ENCODE results near the gene SYT2.
"Not testable (repeated sequence)": the region's sequence is repeated elsewhere in the genome, so short reads cannot be mapped to it uniquely, and the experiment has no call there.

The SYT2 gene

GRCh38 chr1:202588503-202589189 lies 121.6 kb downstream of the SYT2 start:
- Histone ChIP-seq H3K27ac (ENCODE audit: insufficient read depth, low read length, poor library complexity, severe bottlenecking) (no peak overlapping the region), H3K9me3 (ENCODE audit: control insufficient read depth, low read length) (no peaks in the 10 kb centered on the region), H3K36me3 (ENCODE audit: control insufficient read depth, insufficient read depth, low read length) (no peaks in the 10 kb centered on the region), H3K4me3 (ENCODE audit: insufficient read depth, low read depth, low read length, poor library complexity, severe bottlenecking) (no peak overlapping the region), H3K4me1 (ENCODE audit: control insufficient read depth, insufficient read depth, low read length, poor library complexity, severe bottlenecking) (no peaks in the 10 kb centered on the region), H3K27me3 (replicated peaks; ENCODE audit: control insufficient read depth, insufficient read depth, low read length, poor library complexity, severe bottlenecking) (no peaks in the 10 kb centered on the region)
- no peak for DNase-seq

- no peak overlapping the region for H3K4me3 ChIP-seq (ENCODE audit: insufficient read depth, low read depth, low read length, poor library complexity, severe bottlenecking)
- no peaks in the 10 kb centered on the region for H3K27me3 ChIP-seq (replicated peaks; ENCODE audit: control insufficient read depth, insufficient read depth, low read length, poor library complexity, severe bottlenecking)
- H3K4me1 ChIP-seq (ENCODE audit: control insufficient read depth, insufficient read depth, low read length, poor library complexity, severe bottlenecking): no peaks in the 10 kb centered on the region
- no peak for DNase-seq
- H3K27ac ChIP-seq (ENCODE audit: insufficient read depth, low read length, poor library complexity, severe bottlenecking): no peak overlapping the region
- no peaks in the 10 kb centered on the region for H3K36me3 ChIP-seq (ENCODE audit: control insufficient read depth, insufficient read depth, low read length)
- no peaks in the 10 kb centered on the region for H3K9me3 ChIP-seq (ENCODE audit: control insufficient read depth, low read length)
These were observed 122.3 kb downstream of the SYT2 start for GRCh38 chr1:202587859-202588485.

- Histone ChIP-seq H3K27ac (ENCODE audit: insufficient read depth, low read length, poor library complexity, severe bottlenecking) (no peak overlapping the region), H3K4me1 (ENCODE audit: control insufficient read depth, insufficient read depth, low read length, poor library complexity, severe bottlenecking) (no peaks in the 10 kb centered on the region), H3K36me3 (ENCODE audit: control insufficient read depth, insufficient read depth, low read length) (no peaks in the 10 kb centered on the region), H3K27me3 (replicated peaks; ENCODE audit: control insufficient read depth, insufficient read depth, low read length, poor library complexity, severe bottlenecking) (no peaks in the 10 kb centered on the region), H3K4me3 (ENCODE audit: insufficient read depth, low read depth, low read length, poor library complexity, severe bottlenecking) (no peak overlapping the region), H3K9me3 (ENCODE audit: control insufficient read depth, low read length) (no peaks in the 10 kb centered on the region)
- DNase-seq: no peak
These were observed 123.4 kb downstream of the SYT2 start for GRCh38 chr1:202586871-202587270.

GRCh38 chr1:202586018-202586821 lies 124.0 kb downstream of the SYT2 start:
- Histone ChIP-seq H3K4me3 (ENCODE audit: insufficient read depth, low read depth, low read length, poor library complexity, severe bottlenecking) (no peak overlapping the region), H3K27ac (ENCODE audit: insufficient read depth, low read length, poor library complexity, severe bottlenecking) (no peak overlapping the region), H3K4me1 (ENCODE audit: control insufficient read depth, insufficient read depth, low read length, poor library complexity, severe bottlenecking) (no peaks in the 10 kb centered on the region), H3K36me3 (ENCODE audit: control insufficient read depth, insufficient read depth, low read length) (no peaks in the 10 kb centered on the region), H3K9me3 (ENCODE audit: control insufficient read depth, low read length) (no peaks in the 10 kb centered on the region), H3K27me3 (replicated peaks; ENCODE audit: control insufficient read depth, insufficient read depth, low read length, poor library complexity, severe bottlenecking) (no peaks in the 10 kb centered on the region)
- DNase-seq: no peak

- DNase-seq: no peak
- no peaks in the 10 kb centered on the region for H3K27me3 ChIP-seq (replicated peaks; ENCODE audit: control insufficient read depth, insufficient read depth, low read length, poor library complexity, severe bottlenecking)
- no peaks in the 10 kb centered on the region for H3K9me3 ChIP-seq (ENCODE audit: control insufficient read depth, low read length)
- peaks cover under 1% of the 10 kb centered on the region for H3K36me3 ChIP-seq (ENCODE audit: control insufficient read depth, insufficient read depth, low read length)
- no peaks in the 10 kb centered on the region for H3K4me1 ChIP-seq (ENCODE audit: control insufficient read depth, insufficient read depth, low read length, poor library complexity, severe bottlenecking)
- H3K27ac ChIP-seq (ENCODE audit: insufficient read depth, low read length, poor library complexity, severe bottlenecking): no peak overlapping the region
- H3K4me3 ChIP-seq (ENCODE audit: insufficient read depth, low read depth, low read length, poor library complexity, severe bottlenecking): no peak overlapping the region
These were observed 124.7 kb downstream of the SYT2 start for GRCh38 chr1:202585590-202585933.

GRCh38 chr1:202584707-202585589 lies 125.3 kb downstream of the SYT2 start:
- no peaks in the 10 kb centered on the region for H3K9me3 ChIP-seq (ENCODE audit: control insufficient read depth, low read length)

GRCh38 chr1:202582350-202582749 lies 127.9 kb downstream of the SYT2 start:
- H3K4me3 ChIP-seq (ENCODE audit: insufficient read depth, low read depth, low read length, poor library complexity, severe bottlenecking); H3K36me3 ChIP-seq (ENCODE audit: control insufficient read depth, insufficient read depth, low read length); H3K4me1 ChIP-seq (ENCODE audit: control insufficient read depth, insufficient read depth, low read length, poor library complexity, severe bottlenecking); H3K27ac ChIP-seq (ENCODE audit: insufficient read depth, low read length, poor library complexity, severe bottlenecking); H3K27me3 ChIP-seq (replicated peaks; ENCODE audit: control insufficient read depth, insufficient read depth, low read length, poor library complexity, severe bottlenecking); DNase-seq; H3K9me3 ChIP-seq (ENCODE audit: control insufficient read depth, low read length): not testable (repeated sequence)

More at GRCh38 chr1:202584707-202585589, 125.3 kb downstream of the SYT2 start:
- Histone ChIP-seq H3K36me3 (ENCODE audit: control insufficient read depth, insufficient read depth, low read length) (peaks cover 3% of the 10 kb centered on the region), H3K4me1 (ENCODE audit: control insufficient read depth, insufficient read depth, low read length, poor library complexity, severe bottlenecking) (no peaks in the 10 kb centered on the region), H3K27ac (ENCODE audit: insufficient read depth, low read length, poor library complexity, severe bottlenecking) (no peak overlapping the region), H3K27me3 (replicated peaks; ENCODE audit: control insufficient read depth, insufficient read depth, low read length, poor library complexity, severe bottlenecking) (no peaks in the 10 kb centered on the region), H3K4me3 (ENCODE audit: insufficient read depth, low read depth, low read length, poor library complexity, severe bottlenecking) (no peak overlapping the region)
- DNase-seq: no peak

GRCh38 chr1:202580619-202581018 lies 129.6 kb downstream of the SYT2 start:
- Histone ChIP-seq H3K4me3 (ENCODE audit: insufficient read depth, low read depth, low read length, poor library complexity, severe bottlenecking) (no peak overlapping the region), H3K36me3 (ENCODE audit: control insufficient read depth, insufficient read depth, low read length) (peaks cover 3% of the 10 kb centered on the region), H3K27me3 (replicated peaks; ENCODE audit: control insufficient read depth, insufficient read depth, low read length, poor library complexity, severe bottlenecking) (no peaks in the 10 kb centered on the region), H3K9me3 (ENCODE audit: control insufficient read depth, low read length) (no peaks in the 10 kb centered on the region), H3K4me1 (ENCODE audit: control insufficient read depth, insufficient read depth, low read length, poor library complexity, severe bottlenecking) (no peaks in the 10 kb centered on the region), H3K27ac (ENCODE audit: insufficient read depth, low read length, poor library complexity, severe bottlenecking) (no peak overlapping the region)
- DNase-seq: no peak

- no peak overlapping the region for H3K27ac ChIP-seq (ENCODE audit: insufficient read depth, low read length, poor library complexity, severe bottlenecking)
- peaks cover 3% of the 10 kb centered on the region for H3K36me3 ChIP-seq (ENCODE audit: control insufficient read depth, insufficient read depth, low read length)
- H3K9me3 ChIP-seq (ENCODE audit: control insufficient read depth, low read length): no peaks in the 10 kb centered on the region
- H3K27me3 ChIP-seq (replicated peaks; ENCODE audit: control insufficient read depth, insufficient read depth, low read length, poor library complexity, severe bottlenecking): no peaks in the 10 kb centered on the region
- H3K4me3 ChIP-seq (ENCODE audit: insufficient read depth, low read depth, low read length, poor library complexity, severe bottlenecking): no peak overlapping the region
- no peaks in the 10 kb centered on the region for H3K4me1 ChIP-seq (ENCODE audit: control insufficient read depth, insufficient read depth, low read length, poor library complexity, severe bottlenecking)
- no peak for DNase-seq
These were observed 130.4 kb downstream of the SYT2 start for GRCh38 chr1:202579806-202580205.
